CD4-positive, alpha-beta T cell (primary cell): Measurements from ENCODE around the gene RHOBTB3. TPM values are rescaled to one million over a fixed set of nuclear protein-coding genes. Genes with fewer than 3 reads are reported as not detected.

Source experiments
- ATAC-seq: fragments of 200-7000 bp; cut with Tn5 transposase; one replicate; pipeline ENCODE4 v1.10.0; 2022; ENCODE audit warnings: mild to moderate bottlenecking; ENCODE audit not compliant: poor library complexity
- CTCF ChIA-PET: fragments of 350-600 bp; sonication (Branson Sonifier 250); formaldehyde crosslinking; loops from one replicate; lab custom pipeline; 2021; ENCODE audit warnings: antibody characterized with exemption, inconsistent platforms; lab: Charles Lee
- POLR2A ChIA-PET: fragments of 350-600 bp; sonication (Branson Sonifier 250); formaldehyde crosslinking; loops from one replicate; lab custom pipeline; 2021; ENCODE audit warnings: antibody characterized with exemption, inconsistent platforms; lab: Charles Lee
- DNase-seq, 14 experiments: peaks; one replicate each; pipeline ENCODE4 v3.0.0-alpha.2; 2013 to 2020; ENCODE audit warnings: mixed read lengths in 2 of 14
- H3K27ac ChIP-seq, 2 donors: one replicate each; pipeline versions ENCODE4 v1.5.1 to v1.7.0; 2013; ENCODE audit warnings: low read length in 2 of 2, low read depth in 1 of 2, mild to moderate bottlenecking in 1 of 2
- H3K27me3 ChIP-seq, 2 experiments: 1 replicate in 1 of 2; 2 replicates in 1 of 2; pipeline versions ENCODE4 v1.6.1 to v1.7.0; 2013; ENCODE audit warnings: low read length in 2 of 2, control low read depth in 1 of 2, mild to moderate bottlenecking in 1 of 2, moderate library complexity in 1 of 2; ENCODE audit not compliant: insufficient read depth in 2 of 2, control insufficient read depth in 1 of 2
- H3K36me3 ChIP-seq: one replicate; pipeline ENCODE4 v1.6.1; 2013; ENCODE audit warnings: low read length, control low read depth; ENCODE audit not compliant: insufficient read depth
- H3K4me1 ChIP-seq: one replicate; pipeline ENCODE4 v1.6.1; 2013; ENCODE audit warnings: low read length, control low read depth; ENCODE audit not compliant: insufficient read depth
- H3K4me3 ChIP-seq: one replicate; pipeline ENCODE4 v1.5.1; 2013; ENCODE audit warnings: mild to moderate bottlenecking, low read length, moderate library complexity
- H3K9me3 ChIP-seq, 2 experiments: 1 replicate in 1 of 2; 2 replicates in 1 of 2; pipeline versions ENCODE4 v1.6.1 to v1.7.0; 2013; ENCODE audit warnings: low read length in 2 of 2, mild to moderate bottlenecking in 2 of 2, control low read depth in 1 of 2, moderate library complexity in 1 of 2; ENCODE audit not compliant: control insufficient read depth in 1 of 2, insufficient read depth in 1 of 2
- H3K27ac Mint-ChIP-seq: one replicate; pipeline ENCODE4 v1.8.0; 2020; ENCODE audit warnings: mixed read lengths
- H3K27me3 Mint-ChIP-seq: one replicate; pipeline ENCODE4 v1.8.0; 2021; ENCODE audit warnings: mixed read lengths
- H3K36me3 Mint-ChIP-seq: one replicate; pipeline ENCODE4 v1.8.0; 2021; ENCODE audit warnings: low read depth, mixed read lengths
- H3K4me1 Mint-ChIP-seq: one replicate; pipeline ENCODE4 v1.8.0; 2021; ENCODE audit warnings: low read depth, mixed read lengths
- H3K4me3 Mint-ChIP-seq: one replicate; pipeline ENCODE4 v1.8.0; 2020; ENCODE audit warnings: mild to moderate bottlenecking, mixed read lengths
- H3K9me3 Mint-ChIP-seq: one replicate; pipeline ENCODE4 v1.8.0; 2020; ENCODE audit warnings: mixed read lengths
- CTCF ChIP-seq: fragments of 200-600 bp; IDR thresholded peaks from one replicate; pipeline ENCODE4 v1.8.0; 2022; ENCODE audit warnings: antibody characterized with exemption, mild to moderate bottlenecking
- intact Hi-C, 2 experiments: fragments of 100-400 bp; cut with DNase I in 1 of 2; cut with micrococcal nuclease in 1 of 2; formaldehyde crosslinking; loops; one replicate each; pipeline versions ENCODE4 v1.15.1 to v1.9.0; 2023 to 2025; cut with DNase I, micrococcal nuclease
- total RNA-seq, 174 experiments: library from RNA in 2 of 174; stranded (reverse) in 2 of 174; gene quantifications; one replicate each; pipeline ENCODE4 v1.2.3 and lab custom pipeline; 2021 to 2026

RHOBTB3 gene
- total RNA-seq, 2 experiments from 2014 or later, result 3.8 to 4.3 TPM

GRCh38 chr5:95788493-95788892 is 57.4 kb downstream of the RHOBTB3 start:
- Histone ChIP-seq H3K9me3 (no peaks in the 10 kb centered on the region), H3K27me3 (no peaks in the 10 kb centered on the region), H3K4me3 (no peak overlapping the region), H3K4me1 (no peaks in the 10 kb centered on the region), H3K27ac (no peak overlapping the region), H3K36me3 (no peaks in the 10 kb centered on the region)
- Mint-ChIP-seq H3K4me1 (no peaks in the 10 kb centered on the region), H3K4me3 (no peak overlapping the region), H3K27me3 (no peaks in the 10 kb centered on the region), H3K27ac (no peak overlapping the region), H3K9me3 (no peaks in the 10 kb centered on the region), H3K36me3 (no peaks in the 10 kb centered on the region)
- DNase-seq (no peak), ATAC-seq (no peak)
- ChIA-PET CTCF (interaction anchor here (0.8 to 1.8 kb wide), 3 partner anchors 8 to 73 kb away, joined by 3 to 5 read pairs (median 3); no protein-coding TSS in a partner anchor), POLR2A (interaction anchor here (0.5 kb wide), 1 partner anchor 61 kb away, joined by 3 read pairs; no protein-coding TSS in a partner anchor)
- no peak for TF ChIP-seq CTCF
- intact Hi-C loops, result no loop called here

GRCh38 chr5:95791751-95792150 is 60.6 kb downstream of the RHOBTB3 start:
- DNase-seq, result no peak

DNA sequence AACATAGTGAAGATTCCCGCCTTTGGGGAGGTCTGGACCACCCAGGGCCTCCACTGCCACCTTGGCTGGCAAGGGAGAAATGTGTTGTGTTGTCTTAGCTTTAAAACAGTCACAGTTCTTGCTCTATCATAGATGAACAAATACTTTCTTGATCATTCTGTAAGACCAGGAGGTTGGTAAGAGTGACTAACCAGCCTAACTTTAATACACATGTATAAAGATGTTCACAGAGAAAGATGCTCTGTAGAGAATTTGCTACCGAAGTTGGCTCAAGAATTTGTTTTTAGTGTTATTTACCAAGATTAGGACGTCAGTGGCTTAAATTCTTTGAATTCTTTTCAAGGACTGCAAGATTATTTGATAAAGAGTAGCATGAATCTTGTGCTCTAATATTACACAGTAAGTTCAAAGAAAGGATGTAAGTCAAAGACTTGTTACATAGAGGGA is 63.0 kb downstream of the RHOBTB3 start:
- H3K4me1 Mint-ChIP-seq, result no peaks in the 10 kb centered on the region
- no peak for DNase-seq
- no peak for TF ChIP-seq CTCF
- Histone ChIP-seq H3K4me1 (no peaks in the 10 kb centered on the region), H3K27ac (no peak overlapping the region), H3K9me3 (no peaks in the 10 kb centered on the region), H3K27me3 (no peaks in the 10 kb centered on the region), H3K4me3 (no peak overlapping the region), H3K36me3 (no peaks in the 10 kb centered on the region)
- no peaks in the 10 kb centered on the region for H3K27me3 Mint-ChIP-seq
- no peak overlapping the region for H3K4me3 Mint-ChIP-seq
- CTCF ChIA-PET, result interaction anchor here (1.5 kb wide), 1 partner anchor 13 kb away, joined by 3 read pairs; no protein-coding TSS in a partner anchor
- H3K36me3 Mint-ChIP-seq, result peaks cover 4% of the 10 kb centered on the region
- POLR2A ChIA-PET, result no interaction called here
- ATAC-seq, result no peak
- intact Hi-C loops, result no loop called here
- H3K27ac Mint-ChIP-seq, result no peak overlapping the region
- no peaks in the 10 kb centered on the region for H3K9me3 Mint-ChIP-seq

More at GRCh38 chr5:95791751-95792150, 60.6 kb downstream of the RHOBTB3 start:
- Histone ChIP-seq H3K36me3 (no peaks in the 10 kb centered on the region), H3K4me3 (no peak overlapping the region), H3K4me1 (no peaks in the 10 kb centered on the region), H3K9me3 (no peaks in the 10 kb centered on the region), H3K27ac (no peak overlapping the region), H3K27me3 (no peaks in the 10 kb centered on the region)
- no peaks in the 10 kb centered on the region for H3K9me3 Mint-ChIP-seq
- intact Hi-C loops, result no loop called here
- H3K36me3 Mint-ChIP-seq, result no peaks in the 10 kb centered on the region
- H3K4me1 Mint-ChIP-seq, result no peaks in the 10 kb centered on the region
- no peak overlapping the region for H3K27ac Mint-ChIP-seq
- H3K4me3 Mint-ChIP-seq, result no peak overlapping the region
- H3K27me3 Mint-ChIP-seq, result no peaks in the 10 kb centered on the region
- ChIA-PET CTCF (interaction anchor here (3.1 kb wide), 1 partner anchor 11 kb away, joined by 16 read pairs; no protein-coding TSS in a partner anchor), POLR2A (no interaction called here)
- TF ChIP-seq CTCF, result no peak
- ATAC-seq, result no peak
